Progenitor cell of endocrine pancreas (in vitro differentiated cells): ENCODE results near the gene BNIP3. TPM values are rescaled to one million over a fixed set of nuclear protein-coding genes. Genes with fewer than 3 reads are reported as not detected.

ENCODE experiments used
- DNase-seq: peaks from one replicate; pipeline ENCODE4 v3.0.0; 2021; ENCODE audit warnings: low spot score; ENCODE audit not compliant: unreplicated experiment
- H3K27ac Mint-ChIP-seq: 2 replicates; pipeline ENCODE4 v1.8.0; 2021; ENCODE audit warnings: mild to moderate bottlenecking, moderate library complexity, mixed read lengths
- H3K27me3 Mint-ChIP-seq: 2 replicates; pipeline ENCODE4 v1.8.0; 2021; ENCODE audit warnings: mixed read lengths
- H3K36me3 Mint-ChIP-seq: 2 replicates; pipeline ENCODE4 v1.8.0; 2022; ENCODE audit warnings: mixed read lengths; ENCODE audit not compliant: insufficient read depth
- H3K4me1 Mint-ChIP-seq: 2 replicates; pipeline ENCODE4 v1.8.0; 2021; ENCODE audit warnings: low read depth, mixed read lengths
- H3K4me3 Mint-ChIP-seq: 2 replicates; pipeline ENCODE4 v1.8.0; 2021; ENCODE audit warnings: low read depth, mild to moderate bottlenecking, moderate library complexity, mixed read lengths
- H3K9me3 Mint-ChIP-seq: 2 replicates; pipeline ENCODE4 v1.8.0; 2021; ENCODE audit warnings: low read depth, mixed read lengths
- CTCF ChIP-seq: fragments of 200-600 bp; sonication (generic); IDR thresholded peaks from one replicate; pipeline ENCODE4 v1.5.0; 2021; ENCODE audit warnings: antibody characterized with exemption, mild to moderate bottlenecking; ENCODE audit not compliant: unreplicated experiment
- total RNA-seq: library from RNA; stranded (reverse); gene quantifications from 2 replicates; pipeline ENCODE4 v1.2.1, GENCODE V29; 2021

The BNIP3 gene
- total RNA-seq, 1 donor from 2014 or later = 32.4 TPM

DNA sequence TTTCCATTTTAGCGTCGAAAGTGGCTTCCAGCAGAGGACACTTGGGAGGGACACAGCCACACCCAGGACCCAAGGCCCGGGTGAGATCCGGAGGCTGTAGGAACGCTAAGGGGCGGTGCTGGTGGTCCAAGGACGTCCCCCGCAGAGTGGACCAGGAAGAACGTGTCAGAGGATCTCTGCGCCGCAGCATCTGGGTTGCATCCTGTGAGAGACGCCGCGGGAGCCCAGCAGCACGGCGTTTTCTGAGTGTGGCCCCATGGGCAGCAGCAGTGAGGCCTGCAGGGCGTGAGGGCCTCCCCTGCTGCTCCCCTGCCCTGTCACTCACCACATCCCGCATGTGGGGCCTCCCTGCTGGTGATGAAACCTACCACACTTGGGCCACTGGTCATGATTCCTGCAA, 40.5 kb upstream of the BNIP3 start:
- Mint-ChIP-seq H3K27me3 (peaks cover 42% of the 10 kb centered on the region), H3K9me3 (no peaks in the 10 kb centered on the region), H3K27ac (no peak overlapping the region), H3K4me1 (no peaks in the 10 kb centered on the region), H3K36me3 (no peaks in the 10 kb centered on the region), H3K4me3 (no peak overlapping the region)
- TF ChIP-seq CTCF = no peak
- DNase-seq = no peak

GRCh38 chr10:132021504-132022143, 39.9 kb upstream of the BNIP3 start:
- Mint-ChIP-seq H3K9me3 (no peaks in the 10 kb centered on the region), H3K27ac (no peak overlapping the region), H3K4me3 (no peak overlapping the region), H3K36me3 (no peaks in the 10 kb centered on the region), H3K4me1 (no peaks in the 10 kb centered on the region), H3K27me3 (peaks cover 39% of the 10 kb centered on the region)
- TF ChIP-seq CTCF = no peak
- DNase-seq = no peak

DNA sequence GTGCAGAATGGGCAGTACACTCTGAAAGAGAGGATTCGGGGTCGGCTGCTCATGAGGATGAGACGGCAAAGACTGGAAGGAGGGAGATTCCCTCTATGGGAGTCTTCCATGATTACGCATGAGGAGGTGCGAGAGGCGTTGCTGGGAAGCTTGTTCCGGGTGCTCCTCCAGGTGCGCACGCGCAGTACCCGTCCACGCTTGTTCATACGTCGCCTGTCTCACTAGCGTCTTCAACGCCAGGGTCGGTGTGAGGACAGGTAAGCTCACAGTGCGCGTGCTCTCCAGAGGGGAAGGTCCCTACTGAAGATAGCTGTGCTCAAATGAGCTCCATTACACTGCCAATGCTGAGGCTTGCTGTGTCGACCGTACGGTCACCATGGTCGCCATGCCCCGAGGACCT, 39.3 kb upstream of the BNIP3 start:
- H3K9me3 Mint-ChIP-seq = no peaks in the 10 kb centered on the region
- no peaks in the 10 kb centered on the region for H3K4me1 Mint-ChIP-seq
- TF ChIP-seq CTCF = no peak
- no peak for DNase-seq
- no peak overlapping the region for H3K27ac Mint-ChIP-seq
- H3K27me3 Mint-ChIP-seq = peaks cover 36% of the 10 kb centered on the region
- H3K4me3 Mint-ChIP-seq = no peak overlapping the region
- H3K36me3 Mint-ChIP-seq = no peaks in the 10 kb centered on the region

- no peak for DNase-seq
Observed at GRCh38 chr10:132020456-132020855, 38.7 kb upstream of the BNIP3 start.

DNA sequence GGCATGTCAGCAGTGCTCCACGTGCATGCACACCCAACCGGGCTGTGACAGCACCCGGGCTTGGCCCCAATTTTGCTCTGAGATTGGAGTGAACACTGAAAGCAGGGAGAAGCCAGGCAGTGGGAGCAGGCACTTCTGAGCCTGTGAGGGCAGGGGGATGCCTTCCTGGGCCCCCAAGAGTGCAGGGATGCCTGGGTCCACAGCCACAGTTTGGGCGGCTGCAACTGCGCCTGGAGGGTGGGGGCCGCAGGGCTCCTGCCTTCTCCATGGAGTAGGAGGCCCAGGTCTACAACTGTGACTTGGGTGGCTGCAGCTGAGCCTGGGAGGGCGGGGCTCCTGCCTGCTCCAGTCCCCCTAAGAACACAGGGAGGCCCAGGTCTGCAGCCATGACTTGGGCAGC, 37.6 kb upstream of the BNIP3 start:
- Mint-ChIP-seq H3K36me3 (no peaks in the 10 kb centered on the region), H3K4me3 (no peak overlapping the region), H3K27ac (no peak overlapping the region), H3K4me1 (no peaks in the 10 kb centered on the region), H3K27me3 (peaks cover 25% of the 10 kb centered on the region), H3K9me3 (no peaks in the 10 kb centered on the region)
- TF ChIP-seq CTCF = no peak
- no peak for DNase-seq

More at GRCh38 chr10:132020456-132020855, 38.7 kb upstream of the BNIP3 start:
- H3K4me3 Mint-ChIP-seq = no peak overlapping the region
- peaks cover 35% of the 10 kb centered on the region for H3K27me3 Mint-ChIP-seq
- no peaks in the 10 kb centered on the region for H3K4me1 Mint-ChIP-seq
- no peaks in the 10 kb centered on the region for H3K9me3 Mint-ChIP-seq
- H3K36me3 Mint-ChIP-seq = no peaks in the 10 kb centered on the region
- no peak overlapping the region for H3K27ac Mint-ChIP-seq
- no peak for TF ChIP-seq CTCF
